PC-3 (cell line): ENCODE measurements around the gene PPARG. TPM values are rescaled to one million over a fixed set of nuclear protein-coding genes. Genes with fewer than 3 reads are reported as not detected.

Experiments
- ATAC-seq: fragments of 200-7000 bp; cut with Tn5 transposase; 2 replicates; pipeline ENCODE4 v1.9.1; 2020; ENCODE audit warnings: mild to moderate bottlenecking, moderate library complexity
- Bru-seq: library from RNA; stranded (reverse); fragments of 400-500 nt; gene quantifications from one replicate; lab custom pipeline; 2021; lab: Mats Ljungman, UMichigan
- BruChase-seq, 2 experiments: library from RNA; stranded (reverse); fragments of 400-500 nt; gene quantifications; one replicate each; lab custom pipeline; 2021; lab: Mats Ljungman, UMichigan
- BruUV-seq: library from RNA; stranded (reverse); fragments of 400-500 nt; replicated peaks from 2 replicates; lab custom pipeline; 2021; lab: Mats Ljungman, UMichigan
- CTCF ChIA-PET: fragments of 300-600 bp; sonication (Branson Sonifier 250); formaldehyde crosslinking; loops from one replicate; lab custom pipeline; 2022; ENCODE audit warnings: antibody characterized with exemption; lab: Charles Lee
- POLR2A ChIA-PET: fragments of 300-600 bp; sonication (Branson Sonifier 250); formaldehyde crosslinking; loops from one replicate; lab custom pipeline; 2022; ENCODE audit warnings: antibody characterized with exemption; ENCODE audit not compliant: unreplicated experiment; lab: Charles Lee
- DNase-seq: peaks from one replicate; pipeline ENCODE4 v3.0.0-alpha.2; 2015
- H2AFZ ChIP-seq: fragments of 300-600 bp; sonication (generic); 2 replicates; pipeline ENCODE4 v1.6.0; 2016; ENCODE audit warnings: antibody characterized with exemption, low read length
- H3F3A ChIP-seq: fragments of 300-600 bp; sonication (generic); one replicate; pipeline ENCODE4 v1.6.0; 2017; ENCODE audit warnings: antibody characterized with exemption, low read length, control low read depth, mild to moderate bottlenecking; ENCODE audit not compliant: unreplicated experiment
- H3K27ac ChIP-seq: fragments of 300-600 bp; sonication (generic); 2 replicates; pipeline ENCODE4 v1.5.1; 2016; ENCODE audit warnings: mild to moderate bottlenecking, low read length
- H3K27me3 ChIP-seq: fragments of 300-600 bp; sonication (generic); 2 replicates; pipeline ENCODE4 v1.6.1; 2016; ENCODE audit warnings: low read length, mixed read lengths
- H3K36me3 ChIP-seq: fragments of 300-600 bp; sonication (generic); 2 replicates; pipeline ENCODE4 v1.6.1; 2016; ENCODE audit warnings: low read depth, mixed run types, low read length, mixed read lengths
- H3K4me1 ChIP-seq: fragments of 300-600 bp; sonication (generic); 2 replicates; pipeline ENCODE4 v1.5.1; 2016; ENCODE audit warnings: low read length; ENCODE audit not compliant: insufficient read depth
- H3K4me2 ChIP-seq: fragments of 300-600 bp; sonication (generic); 2 replicates; pipeline ENCODE4 v1.6.0; 2016; ENCODE audit warnings: low read length
- H3K4me3 ChIP-seq: fragments of 300-600 bp; sonication (generic); 2 replicates; pipeline ENCODE4 v1.5.1; 2016; ENCODE audit warnings: mild to moderate bottlenecking, low read length, mixed read lengths
- H3K79me2 ChIP-seq: fragments of 300-600 bp; sonication (generic); 2 replicates; pipeline ENCODE4 v1.6.1; 2017; ENCODE audit warnings: low read length, mixed read lengths
- H3K9ac ChIP-seq: fragments of 300-600 bp; sonication (generic); 2 replicates; pipeline ENCODE4 v1.6.0; 2016; ENCODE audit warnings: mild to moderate bottlenecking, low read length
- H3K9me2 ChIP-seq: fragments of 300-600 bp; sonication (generic); replicated peaks from 2 replicates; pipeline ENCODE4 v1.6.1; 2016; ENCODE audit warnings: mixed run types, low read length, mixed read lengths
- H3K9me3 ChIP-seq: fragments of 300-600 bp; sonication (generic); 2 replicates; pipeline ENCODE4 v1.6.1; 2016; ENCODE audit warnings: low read length, mixed read lengths
- H4K20me1 ChIP-seq: fragments of 300-600 bp; sonication (generic); 2 replicates; pipeline ENCODE4 v1.6.1; 2016; ENCODE audit warnings: low read length, mixed read lengths
- CTCF ChIP-seq: fragments of 300-600 bp; sonication (generic); conservative IDR thresholded peaks from 2 replicates; pipeline ENCODE4 v1.5.1; 2017; ENCODE audit warnings: antibody characterized with exemption, low read depth, mild to moderate bottlenecking, low read length
- EZH2 ChIP-seq: fragments of 300-600 bp; sonication (generic); IDR thresholded peaks from one replicate; pipeline ENCODE4 v1.6.1; 2017; ENCODE audit warnings: antibody characterized with exemption, mild to moderate bottlenecking, low read length; ENCODE audit not compliant: unreplicated experiment
- EZH2phosphoT487 ChIP-seq: fragments of 300-600 bp; sonication (generic); IDR thresholded peaks from 2 replicates; pipeline ENCODE4 v1.6.1; 2018; ENCODE audit warnings: mild to moderate bottlenecking, antibody characterized with exemption, low read length, borderline replicate concordance
- intact Hi-C: fragments of 100-400 bp; cut with micrococcal nuclease; formaldehyde crosslinking; loops from 2 replicates; pipeline ENCODE4 v1.9.0; 2023
- long read RNA-seq: library from polyadenylated mRNA; unstranded; transcript quantifications from one replicate; pipeline ENCODE4 v2.0.0, GENCODE V29; 2021; ENCODE audit not compliant: unreplicated experiment
- total RNA-seq: library from RNA; depleted of rRNA; stranded (reverse); fragments of >200 nt; gene quantifications from 2 replicates; pipeline ENCODE4 v1.2.3, GENCODE V29; 2014; rRNA removed

The PPARG gene
- 208 and 250 TPM in 2 replicates for total RNA-seq
- Bru-seq, nascent RNA = percentile 100 among the genes with signal in this experiment
- percentile 92 among the genes with signal in this experiment for BruChase-seq, experiment 1, labeled RNA remaining after a 6-hour chase
- percentile 98 among the genes with signal in this experiment for BruChase-seq, experiment 2, labeled RNA remaining after a 2-hour chase
- long read RNA-seq, transcript PPARG-206 (8 exons, 2,006 nt) = major isoform, 637 of 1,208 reads
- long read RNA-seq, transcript PPARG-207 (7 exons, 1,722 nt) = minor isoform, 101 of 1,208 reads
- long read RNA-seq, transcript PPARG-202 (8 exons, 1,870 nt) = minor isoform, 162 of 1,208 reads
- long read RNA-seq, partial matches to known transcripts = 45 of 1,208 reads
- long read RNA-seq, other reads (novel, unspliced or antisense) = 254 of 1,208 reads

GRCh38 chr3:12288182-12289129 is at the start of gene PPARG:
TSS of gene PPARG (plus strand) at chr3:12289070. CDS start at chr3:12379712, 90,642 bp downstream.
- Histone ChIP-seq H3K4me3 (peak within 1 kb of the TSS; percentile 74), H3K9me3 (no peaks in the 10 kb centered on the region), H4K20me1 (peaks cover 41% of the 10 kb centered on the region), H3K9me2 (no peaks in the 10 kb centered on the region), H3K36me3 (peaks cover 32% of the 10 kb centered on the region), H3K27ac (peak within 1 kb of the TSS; percentile 78), H3K4me1 (peaks cover 25% of the 10 kb centered on the region), H3K4me2 (peak within 1 kb of the TSS; percentile 87), H3F3A (peaks cover 7% of the 10 kb centered on the region), H2AFZ (peak within 1 kb of the TSS; percentile 77), H3K9ac (peak within 1 kb of the TSS; percentile 87), H3K79me2 (peaks cover 64% of the 10 kb centered on the region), H3K27me3 (no peaks in the 10 kb centered on the region)
- ATAC-seq = peak; percentile 79
- no peak for TF ChIP-seq EZH2phosphoT487
- TF ChIP-seq CTCF = no peak
- no peak for TF ChIP-seq EZH2
- intact Hi-C loops = loop anchor here (1.0 to 2.0 kb wide), 6 partner anchors 11 to 192 kb away; no protein-coding TSS in a partner anchor
- peak; percentile 94 for DNase-seq
- BruUV-seq = no TSS peak
- CTCF ChIA-PET = interaction anchor here (1.0 kb wide), 1 partner anchor 153 kb away, joined by 4 read pairs; no protein-coding TSS in a partner anchor
- POLR2A ChIA-PET = interaction anchor here (0.5 kb wide), 2 partner anchors 68 to 266 kb away, joined by 11 to 22 read pairs; no protein-coding TSS in a partner anchor

- Histone ChIP-seq H3K79me2 (no peaks in the 10 kb centered on the region), H4K20me1 (no peaks in the 10 kb centered on the region), H3K4me3 (no peak overlapping the region), H3K9me3 (no peaks in the 10 kb centered on the region), H3K27me3 (no peaks in the 10 kb centered on the region), H3K36me3 (no peaks in the 10 kb centered on the region), H3F3A (no peaks in the 10 kb centered on the region), H3K4me2 (no peak overlapping the region), H3K9ac (no peak overlapping the region), H2AFZ (no peak overlapping the region), H3K9me2 (no peaks in the 10 kb centered on the region), H3K27ac (no peak overlapping the region), H3K4me1 (peaks cover 17% of the 10 kb centered on the region)
- TF ChIP-seq CTCF (no peak), EZH2 (no peak), EZH2phosphoT487 (no peak)
- CTCF ChIA-PET = no interaction called here
- DNase-seq = no peak
- no peak for ATAC-seq
- POLR2A ChIA-PET = no interaction called here
- intact Hi-C loops = no loop called here
- BruUV-seq = no TSS peak
These were observed 49.6 kb upstream of the PPARG start for GRCh38 chr3:12239301-12239700.
